ENCODE results near the gene DEFB129.

The DEFB129 gene

GRCh38 chr20:266596-267562 lies 39.8 kb downstream of the DEFB129 start:
- peak; percentile 97 for ATAC-seq (ENCODE audit: low read depth)
- DNase-seq (ENCODE audit: low spot score in 2 of 2), result peak; percentile 91 to 97
- H3K9me3 Mint-ChIP-seq, result no peaks in the 10 kb centered on the region
- peak overlapping the region; percentile 86 for H3K4me3 Mint-ChIP-seq
- peaks cover 8% of the 10 kb centered on the region for H3K4me1 Mint-ChIP-seq
- H3K36me3 Mint-ChIP-seq, result no peaks in the 10 kb centered on the region
- H3K27me3 Mint-ChIP-seq, result no peaks in the 10 kb centered on the region
- no peak overlapping the region for H3K27ac Mint-ChIP-seq

GRCh38 chr20:270517-270916 lies 43.5 kb downstream of the DEFB129 start:
- Mint-ChIP-seq H3K27ac (no peak overlapping the region), H3K27me3 (no peaks in the 10 kb centered on the region), H3K4me1 (peaks cover 8% of the 10 kb centered on the region), H3K36me3 (peaks cover 3% of the 10 kb centered on the region), H3K4me3 (no peak overlapping the region), H3K9me3 (no peaks in the 10 kb centered on the region)
- DNase-seq (ENCODE audit: low spot score in 2 of 2) (no peak), ATAC-seq (ENCODE audit: low read depth) (no peak)

GRCh38 chr20:271069-271468 lies 44.0 kb downstream of the DEFB129 start:
- ATAC-seq (ENCODE audit: low read depth) (no peak), DNase-seq (ENCODE audit: low spot score in 2 of 2) (no peak)
- Mint-ChIP-seq H3K27ac (no peak overlapping the region), H3K36me3 (peaks cover 4% of the 10 kb centered on the region), H3K4me3 (no peak overlapping the region), H3K9me3 (no peaks in the 10 kb centered on the region), H3K4me1 (peaks cover 8% of the 10 kb centered on the region), H3K27me3 (no peaks in the 10 kb centered on the region)

GRCh38 chr20:271528-271927 lies 44.5 kb downstream of the DEFB129 start:
- ATAC-seq (ENCODE audit: low read depth), result no peak
- no peaks in the 10 kb centered on the region for H3K27me3 Mint-ChIP-seq
- DNase-seq (ENCODE audit: low spot score in 2 of 2), result no peak
- H3K4me3 Mint-ChIP-seq, result no peak overlapping the region
- H3K4me1 Mint-ChIP-seq, result peaks cover 5% of the 10 kb centered on the region
- H3K9me3 Mint-ChIP-seq, result no peaks in the 10 kb centered on the region
- no peak overlapping the region for H3K27ac Mint-ChIP-seq
- peaks cover 6% of the 10 kb centered on the region for H3K36me3 Mint-ChIP-seq

DNA sequence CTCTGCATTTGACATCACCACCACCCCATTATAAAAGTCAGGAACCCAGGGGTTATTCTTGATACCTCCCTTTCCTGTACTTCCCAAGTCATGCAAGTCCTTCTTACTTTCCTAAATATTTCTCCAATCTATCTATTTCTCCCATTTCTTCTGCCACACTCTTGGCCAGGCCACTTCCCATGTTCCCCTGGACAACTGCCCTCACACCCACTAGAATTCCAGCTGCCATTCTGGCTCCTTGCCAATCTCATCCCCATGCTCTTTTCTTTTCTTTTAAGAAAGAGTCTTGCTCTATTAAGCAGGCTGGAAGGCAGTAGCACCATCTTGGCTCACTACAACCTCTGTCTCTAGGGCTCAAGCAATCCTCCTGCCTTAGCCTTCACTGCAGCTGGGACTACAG lies 45.7 kb downstream of the DEFB129 start:
- Mint-ChIP-seq H3K36me3 (peaks cover 6% of the 10 kb centered on the region), H3K4me3 (no peak overlapping the region), H3K27ac (no peak overlapping the region), H3K9me3 (no peaks in the 10 kb centered on the region), H3K27me3 (no peaks in the 10 kb centered on the region), H3K4me1 (no peaks in the 10 kb centered on the region)
- DNase-seq (ENCODE audit: low spot score in 2 of 2) (no peak), ATAC-seq (ENCODE audit: low read depth) (no peak)

DNA sequence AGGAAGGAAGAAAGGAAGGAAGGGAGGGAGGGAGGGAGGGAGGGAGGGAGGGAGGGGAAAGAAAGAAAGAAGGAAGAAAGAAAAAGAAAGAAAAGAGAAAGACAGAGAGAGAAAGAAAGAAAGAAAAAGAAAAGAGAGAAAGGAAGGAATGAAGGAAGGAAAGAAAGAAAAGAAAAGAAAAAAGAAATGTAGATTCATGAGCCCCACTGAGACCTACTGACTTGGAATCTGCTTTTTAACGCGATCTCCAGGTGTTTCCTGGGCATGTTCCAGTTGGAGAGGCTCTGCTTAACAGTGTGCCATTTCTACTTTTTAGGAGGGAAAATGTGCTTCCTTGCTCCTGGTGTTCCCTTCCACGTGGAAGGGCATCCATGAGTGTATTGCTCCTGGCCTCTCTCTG lies 46.8 kb downstream of the DEFB129 start:
- no peak for ATAC-seq (ENCODE audit: low read depth)
- no peaks in the 10 kb centered on the region for H3K4me1 Mint-ChIP-seq
- H3K9me3 Mint-ChIP-seq, result no peaks in the 10 kb centered on the region
- H3K4me3 Mint-ChIP-seq, result no peak overlapping the region
- no peaks in the 10 kb centered on the region for H3K27me3 Mint-ChIP-seq
- peaks cover 8% of the 10 kb centered on the region for H3K36me3 Mint-ChIP-seq
- DNase-seq (ENCODE audit: low spot score in 2 of 2), result no peak
- no peak overlapping the region for H3K27ac Mint-ChIP-seq

DNA sequence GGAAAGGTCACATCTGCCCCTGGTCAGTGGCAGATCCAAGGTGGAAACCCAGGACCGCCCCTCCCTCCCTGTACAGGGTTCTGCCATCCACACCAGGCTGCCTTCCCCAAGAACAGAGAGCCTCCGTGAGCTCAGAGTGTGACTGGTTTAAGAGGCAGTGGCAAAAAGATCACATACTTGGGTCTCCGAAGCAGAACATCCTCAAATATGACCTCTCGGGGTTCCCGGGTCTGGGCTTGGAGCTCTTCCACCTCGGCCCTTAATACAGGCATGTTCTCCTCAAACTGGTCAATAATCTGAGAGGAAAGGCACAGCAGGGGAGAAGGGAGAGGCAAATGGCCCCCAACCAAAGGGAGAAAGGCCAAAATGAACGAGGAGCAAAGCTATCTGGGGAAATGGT lies 48.7 kb downstream of the DEFB129 start:
- no peaks in the 10 kb centered on the region for H3K27me3 Mint-ChIP-seq
- no peak overlapping the region for H3K27ac Mint-ChIP-seq
- ATAC-seq (ENCODE audit: low read depth), result no peak
- no peaks in the 10 kb centered on the region for H3K9me3 Mint-ChIP-seq
- H3K36me3 Mint-ChIP-seq, result peaks cover 8% of the 10 kb centered on the region
- no peaks in the 10 kb centered on the region for H3K4me1 Mint-ChIP-seq
- no peak for DNase-seq (ENCODE audit: low spot score in 2 of 2)
- no peak overlapping the region for H3K4me3 Mint-ChIP-seq

DNA sequence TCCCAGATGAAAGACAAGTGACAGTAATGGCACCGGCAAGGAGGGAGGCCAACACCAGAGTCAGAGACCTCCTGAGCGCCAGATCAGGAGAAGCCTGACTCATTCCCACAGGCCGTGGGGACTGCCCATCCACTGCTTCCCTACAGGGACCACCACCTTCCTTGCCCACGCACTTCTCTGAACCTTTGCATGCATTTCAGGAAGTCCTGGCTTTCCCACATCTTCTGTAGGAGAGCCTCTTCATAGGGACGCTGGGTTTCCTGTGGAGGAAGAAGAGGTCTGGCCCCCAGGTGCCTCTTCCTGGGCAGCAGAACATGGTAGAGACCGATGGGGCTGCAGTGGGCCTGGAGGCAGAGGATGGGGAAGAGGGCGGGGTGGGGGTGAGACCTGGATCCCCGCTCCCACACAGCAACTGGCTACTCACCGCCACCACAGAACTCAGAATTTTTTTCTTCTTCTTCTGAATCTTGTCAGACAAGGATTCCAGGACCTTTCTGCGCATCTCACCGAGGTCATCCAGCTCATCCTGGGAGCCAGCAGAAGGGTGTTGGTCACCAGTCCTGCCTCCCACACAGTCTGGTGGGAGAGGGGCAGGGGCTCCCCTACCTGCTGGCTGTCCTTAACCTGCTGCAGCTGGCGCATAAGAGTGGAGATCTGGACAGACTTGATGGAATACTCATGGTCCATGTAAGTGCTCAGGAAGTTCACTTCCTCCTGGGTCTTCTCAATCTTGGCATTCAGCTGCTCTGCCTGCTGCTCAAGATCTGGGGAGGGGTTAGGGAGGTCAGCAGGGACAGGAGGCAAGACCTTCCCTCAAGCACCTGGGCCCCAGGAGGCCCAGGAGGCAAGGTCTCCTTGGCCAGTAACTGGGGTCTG lies 49.8 kb downstream of the DEFB129 start:
- Mint-ChIP-seq H3K36me3 (peaks cover 10% of the 10 kb centered on the region), H3K9me3 (no peaks in the 10 kb centered on the region), H3K27ac (no peak overlapping the region), H3K4me1 (no peaks in the 10 kb centered on the region), H3K27me3 (no peaks in the 10 kb centered on the region), H3K4me3 (no peak overlapping the region)
- DNase-seq (ENCODE audit: low spot score in 2 of 2) (no peak), ATAC-seq (ENCODE audit: low read depth) (no peak)

DNA sequence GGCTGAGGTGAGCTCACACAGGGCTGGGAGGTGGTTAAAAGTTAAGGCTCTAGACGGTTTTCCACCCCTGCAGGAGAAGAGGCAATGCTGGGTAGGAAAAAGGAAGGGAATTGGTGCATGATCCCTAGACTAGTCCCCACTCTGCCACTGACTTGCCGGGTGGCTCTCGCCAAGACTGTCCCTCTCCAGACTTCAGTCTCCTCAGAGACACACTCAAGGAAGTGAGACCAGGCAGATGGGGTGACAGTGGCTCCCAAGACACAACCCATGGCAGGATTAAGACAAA lies 50.4 kb downstream of the DEFB129 start:
- DNase-seq (ENCODE audit: low spot score in 2 of 2) (no peak), ATAC-seq (ENCODE audit: low read depth) (no peak)
- no peaks in the 10 kb centered on the region for H3K27me3 Mint-ChIP-seq
- H3K4me1 Mint-ChIP-seq, result no peaks in the 10 kb centered on the region
- no peak overlapping the region for H3K27ac Mint-ChIP-seq
- no peak overlapping the region for H3K4me3 Mint-ChIP-seq
- peaks cover 11% of the 10 kb centered on the region for H3K36me3 Mint-ChIP-seq
- no peaks in the 10 kb centered on the region for H3K9me3 Mint-ChIP-seq

DNA sequence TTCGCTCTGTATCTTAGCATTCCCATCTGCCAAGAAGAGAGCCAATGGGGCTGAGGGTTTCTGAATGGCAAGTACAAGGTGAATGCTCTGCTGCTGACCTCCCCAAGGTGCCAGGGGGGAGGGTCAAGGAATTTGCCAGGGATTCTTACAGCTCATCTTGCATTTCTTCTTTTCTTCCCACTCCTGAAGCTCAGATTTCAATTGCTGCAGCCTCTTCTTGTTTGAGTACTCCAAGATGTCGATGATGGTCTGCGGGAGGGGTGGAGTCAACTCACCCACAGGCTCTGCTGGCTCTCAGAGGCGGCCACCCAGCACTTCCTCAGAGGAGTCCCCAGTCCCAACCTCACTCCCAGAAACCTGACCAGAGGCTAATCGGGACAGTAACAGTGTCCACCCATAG lies 51.1 kb downstream of the DEFB129 start:
- no peaks in the 10 kb centered on the region for H3K4me1 Mint-ChIP-seq
- H3K9me3 Mint-ChIP-seq, result no peaks in the 10 kb centered on the region
- DNase-seq (ENCODE audit: low spot score in 2 of 2) (no peak), ATAC-seq (ENCODE audit: low read depth) (no peak)
- H3K27ac Mint-ChIP-seq, result no peak overlapping the region
- peaks cover 11% of the 10 kb centered on the region for H3K36me3 Mint-ChIP-seq
- H3K27me3 Mint-ChIP-seq, result no peaks in the 10 kb centered on the region
- H3K4me3 Mint-ChIP-seq, result no peak overlapping the region

DNA sequence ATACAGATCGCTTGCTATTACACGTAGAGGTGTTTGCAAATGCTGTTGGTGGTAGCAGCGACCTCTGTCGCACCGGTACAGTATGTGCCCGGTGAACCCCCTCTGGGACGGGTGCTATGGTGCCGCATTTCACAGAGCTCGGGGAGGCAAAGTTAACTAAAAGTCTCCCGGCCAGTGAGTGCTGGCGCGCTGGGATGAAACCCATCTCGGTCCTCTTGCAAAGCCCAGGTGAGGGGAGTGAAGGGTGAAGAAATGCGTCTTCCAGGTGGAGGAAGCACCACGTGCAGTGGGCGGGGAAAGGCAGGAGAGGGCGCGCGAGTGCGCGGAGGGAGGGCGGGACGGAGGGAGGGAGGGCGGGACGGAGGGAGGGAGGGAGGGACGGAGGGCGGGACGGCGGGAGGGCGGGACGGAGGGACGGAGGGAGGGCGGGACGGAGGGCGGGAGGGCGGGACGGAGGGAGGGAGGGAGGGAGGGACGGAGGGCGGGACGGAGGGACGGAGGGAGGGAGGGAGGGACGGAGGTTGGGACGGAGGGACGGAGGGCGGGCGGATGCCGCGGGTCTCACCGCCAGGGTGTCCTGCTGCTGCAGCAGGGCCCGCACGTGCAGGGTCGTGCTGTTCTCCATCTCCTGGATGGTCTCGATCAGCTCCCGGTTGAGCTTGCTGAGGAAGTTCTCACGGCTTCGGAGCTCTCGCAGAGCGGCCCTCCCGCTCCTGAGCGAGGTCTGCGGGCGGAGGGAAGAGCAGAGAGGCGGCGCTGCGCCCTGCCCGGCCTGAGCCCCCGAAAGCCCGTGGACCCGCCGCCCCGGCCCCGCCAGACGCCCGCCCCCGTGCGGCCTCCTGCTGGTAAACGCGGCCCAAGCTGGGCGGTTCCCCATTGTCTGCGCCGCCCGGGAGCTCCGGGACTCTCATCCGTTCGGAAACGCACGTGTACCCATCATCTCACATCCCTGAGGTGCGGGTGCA lies 51.8 kb downstream of the DEFB129 start:
- Mint-ChIP-seq H3K4me3 (peak overlapping the region; percentile 68), H3K27me3 (no peaks in the 10 kb centered on the region), H3K27ac (no peak overlapping the region), H3K9me3 (no peaks in the 10 kb centered on the region), H3K36me3 (peaks cover 11% of the 10 kb centered on the region), H3K4me1 (no peaks in the 10 kb centered on the region)
- ATAC-seq (ENCODE audit: low read depth) (peak; percentile 44), DNase-seq (ENCODE audit: low spot score in 2 of 2) (no peak)

Measured in memory B cell (primary cell).